Fibroblast of lung (primary cell): ENCODE results near the gene RPL39L.

ENCODE experiments used
- CTCF ChIP-seq, 2 donors: IDR thresholded peaks in 1 of 2; conservative IDR thresholded peaks in 1 of 2; 1 replicate in 1 of 2; 2 replicates in 1 of 2; pipeline ENCODE4 v1.5.1; 2011 to 2012; ENCODE audit warnings: low read length in 2 of 2, control low read depth in 1 of 2, inconsistent platforms in 1 of 2, low read depth in 1 of 2, mild to moderate bottlenecking in 1 of 2
- EZH2 ChIP-seq: IDR thresholded peaks from 2 replicates; pipeline ENCODE4 v1.5.1; 2012; ENCODE audit warnings: low read length, control low read depth, mild to moderate bottlenecking; ENCODE audit errors: missing control alignments

DNA sequence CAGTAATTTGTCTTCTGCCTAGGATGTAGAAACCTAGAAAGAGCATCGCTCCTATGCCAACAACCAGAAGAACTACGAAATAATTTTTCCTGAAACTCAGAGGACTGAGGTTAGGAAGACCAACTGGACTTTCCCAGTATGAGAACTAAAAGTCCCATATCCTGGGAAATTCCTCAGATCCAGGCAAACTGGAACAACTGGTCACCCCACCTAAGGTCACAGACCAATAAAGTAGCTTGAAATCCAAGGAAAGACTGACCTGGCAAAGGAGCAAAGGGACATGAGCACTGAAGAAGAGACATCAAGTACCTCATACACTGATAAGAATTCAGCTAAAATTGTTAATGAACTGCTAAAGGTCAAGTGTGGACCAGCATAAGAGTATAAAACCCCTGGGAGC, 6.6 kb downstream of the RPL39L start:
- no peak for TF ChIP-seq EZH2
- no peak for TF ChIP-seq CTCF (conservative IDR thresholded peaks at IDR 0.05 in 1 of 2, IDR thresholded peaks at IDR 0.05 in 1 of 2; ENCODE audit: low read depth in 1 of 2, low read length in 2 of 2)
